ENCODE results near the gene C16orf96. TPM values are rescaled to one million over a fixed set of nuclear protein-coding genes. Genes with fewer than 3 reads are reported as not detected.

C16orf96 gene
- total RNA-seq, 1 experiment from 2014 or later, result 0.15 TPM

- no peak for TF ChIP-seq EZH2 (IDR thresholded peaks at IDR 0.05; ENCODE audit: low read depth)
- no peak; the same call in 1 of the 2 replicates for TF ChIP-seq CTCF (conservative IDR thresholded peaks at IDR 0.05)
- ChIA-PET CTCF (interaction anchor here (0.6 to 1.6 kb wide), 10 partner anchors 9 to 736 kb away, joined by 3 to 13 read pairs (median 5); partner anchors contain the start of genes CREBBP and MGRN1), POLR2A (ENCODE audit: unreplicated experiment) (interaction anchor here (0.5 to 0.7 kb wide), 14 partner anchors 8 to 835 kb away, joined by 3 to 11 read pairs (median 4); partner anchors contain the start of gene DNAAF8)
- BruUV-seq (replicated peaks), result no TSS peak
- Histone ChIP-seq H3K27ac (peak overlapping the region; percentile 89), H3K79me2 (ENCODE audit: low read depth) (peaks cover 47% of the 10 kb centered on the region), H3K4me2 (peak overlapping the region; percentile 95), H3K27me3 (ENCODE audit: insufficient read depth, low read depth) (no peaks in the 10 kb centered on the region), H2AFZ (peak overlapping the region; percentile 88), H3K9me3 (ENCODE audit: insufficient read depth, low read depth) (no peaks in the 10 kb centered on the region), H3F3A (ENCODE audit: insufficient read depth, low read depth) (peaks cover 23% of the 10 kb centered on the region), H3K36me3 (ENCODE audit: low read depth) (no peaks in the 10 kb centered on the region), H4K20me1 (ENCODE audit: insufficient read depth) (peaks cover 25% of the 10 kb centered on the region), H3K4me1 (replicated peaks; ENCODE audit: insufficient read depth) (peaks cover 42% of the 10 kb centered on the region), H3K4me3 (peak overlapping the region; percentile 88), H3K9me2 (ENCODE audit: insufficient read depth) (no peaks in the 10 kb centered on the region)
- DNase-seq, result peak; percentile 98 to 99
- intact Hi-C loops (cut with micrococcal nuclease; ENCODE audit: unreplicated experiment), result loop anchor here (2.0 to 10.0 kb wide), 5 partner anchors 201 to 481 kb away; partner anchors contain the start of genes CORO7, EEF2KMT, SEC14L5 and TFAP4
Measured at GRCh38 chr16:4616047-4616811, 60.1 kb downstream of the C16orf96 start.

- POLR2A ChIA-PET (ENCODE audit: unreplicated experiment), result interaction anchor here (0.6 kb wide), 2 partner anchors 12 to 79 kb away, joined by 3 to 29 read pairs; partner anchors contain the start of gene CDIP1
Measured at GRCh38 chr16:4617880-4618279, 61.7 kb downstream of the C16orf96 start.

More at GRCh38 chr16:4617880-4618279, 61.7 kb downstream of the C16orf96 start:
- H4K20me1 ChIP-seq (ENCODE audit: insufficient read depth), result peaks cover 9% of the 10 kb centered on the region
- TF ChIP-seq EZH2 (IDR thresholded peaks at IDR 0.05; ENCODE audit: low read depth) (no peak), CTCF (conservative IDR thresholded peaks at IDR 0.05) (no peak)
- peaks cover 23% of the 10 kb centered on the region for H3F3A ChIP-seq (ENCODE audit: insufficient read depth, low read depth)
- no peaks in the 10 kb centered on the region for H3K9me2 ChIP-seq (ENCODE audit: insufficient read depth)
- H3K36me3 ChIP-seq (ENCODE audit: low read depth), result no peaks in the 10 kb centered on the region
- no peaks in the 10 kb centered on the region for H3K9me3 ChIP-seq (ENCODE audit: insufficient read depth, low read depth)
- CTCF ChIA-PET, result no interaction called here
- no peaks in the 10 kb centered on the region for H3K27me3 ChIP-seq (ENCODE audit: insufficient read depth, low read depth)
- peaks cover 30% of the 10 kb centered on the region for H3K79me2 ChIP-seq (ENCODE audit: low read depth)
- peak overlapping the region; percentile 89 for H3K27ac ChIP-seq
- peaks cover 35% of the 10 kb centered on the region for H3K4me1 ChIP-seq (replicated peaks; ENCODE audit: insufficient read depth)
- BruUV-seq (replicated peaks), result no TSS peak
- H3K4me3 ChIP-seq, result peak overlapping the region; percentile 88; the same call in 1 of the 2 replicates
- no peak overlapping the region for H2AFZ ChIP-seq
- H3K4me2 ChIP-seq, result peak overlapping the region; percentile 95
- intact Hi-C loops (cut with micrococcal nuclease; ENCODE audit: unreplicated experiment), result loop anchor here (2.0 to 10.0 kb wide), 5 partner anchors 203 to 479 kb away; partner anchors contain the start of genes CORO7, EEF2KMT, SEC14L5 and TFAP4
- DNase-seq, result no peak
